ENCODE measurements around the gene DLG2.

The DLG2 gene

DNA sequence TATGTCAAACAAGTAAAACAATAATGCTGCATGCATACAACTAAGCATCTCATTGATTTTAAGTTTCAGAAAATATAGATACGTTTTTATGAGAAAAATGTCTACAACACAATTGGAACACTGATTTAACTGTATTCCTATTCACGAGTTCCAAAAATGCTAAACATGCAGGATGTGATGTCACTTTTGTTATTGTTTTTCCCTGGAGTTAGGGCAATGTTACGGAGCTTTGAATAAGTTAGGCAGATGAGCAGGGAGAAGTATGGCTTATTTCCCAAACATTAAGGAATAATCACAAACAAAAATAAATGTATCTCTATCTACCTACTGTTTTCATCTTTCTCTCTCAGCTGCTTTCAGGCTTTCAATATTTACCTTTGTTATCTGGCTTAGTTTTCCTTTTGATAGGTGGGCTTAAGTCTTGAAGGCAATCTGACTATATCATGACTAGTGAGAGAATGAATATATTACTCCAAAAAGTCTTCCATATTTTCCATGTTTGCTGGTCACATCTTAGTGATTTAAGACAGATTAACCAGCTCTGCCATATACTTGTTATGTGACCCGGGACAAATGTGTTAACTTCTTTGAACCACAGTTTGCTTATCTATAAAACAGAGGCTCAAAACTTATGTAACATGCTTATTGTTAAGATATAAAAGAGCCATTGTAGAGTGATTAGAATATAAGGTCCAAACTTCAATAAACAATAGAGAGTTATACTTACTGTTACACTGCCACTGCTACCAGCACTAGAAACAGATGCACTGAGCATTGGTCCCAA, 1486.6 kb downstream of the DLG2 start:
- TF ChIP-seq, protein P1, sequence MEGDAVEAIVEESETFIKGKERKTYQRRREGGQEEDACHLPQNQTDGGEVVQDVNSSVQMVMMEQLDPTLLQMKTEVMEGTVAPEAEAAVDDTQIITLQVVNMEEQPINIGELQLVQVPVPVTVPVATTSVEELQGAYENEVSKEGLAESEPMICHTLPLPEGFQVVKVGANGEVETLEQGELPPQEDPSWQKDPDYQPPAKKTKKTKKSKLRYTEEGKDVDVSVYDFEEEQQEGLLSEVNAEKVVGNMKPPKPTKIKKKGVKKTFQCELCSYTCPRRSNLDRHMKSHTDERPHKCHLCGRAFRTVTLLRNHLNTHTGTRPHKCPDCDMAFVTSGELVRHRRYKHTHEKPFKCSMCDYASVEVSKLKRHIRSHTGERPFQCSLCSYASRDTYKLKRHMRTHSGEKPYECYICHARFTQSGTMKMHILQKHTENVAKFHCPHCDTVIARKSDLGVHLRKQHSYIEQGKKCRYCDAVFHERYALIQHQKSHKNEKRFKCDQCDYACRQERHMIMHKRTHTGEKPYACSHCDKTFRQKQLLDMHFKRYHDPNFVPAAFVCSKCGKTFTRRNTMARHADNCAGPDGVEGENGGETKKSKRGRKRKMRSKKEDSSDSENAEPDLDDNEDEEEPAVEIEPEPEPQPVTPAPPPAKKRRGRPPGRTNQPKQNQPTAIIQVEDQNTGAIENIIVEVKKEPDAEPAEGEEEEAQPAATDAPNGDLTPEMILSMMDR (IDR thresholded peaks at IDR 0.05; ENCODE audit: insufficient read depth, low read depth, low read length, missing control alignments): no peak
- no peak overlapping the region for H3K4me3 ChIP-seq (ENCODE audit: low read length)
- no peak for DNase-seq (ENCODE audit: low read depth)

DNA sequence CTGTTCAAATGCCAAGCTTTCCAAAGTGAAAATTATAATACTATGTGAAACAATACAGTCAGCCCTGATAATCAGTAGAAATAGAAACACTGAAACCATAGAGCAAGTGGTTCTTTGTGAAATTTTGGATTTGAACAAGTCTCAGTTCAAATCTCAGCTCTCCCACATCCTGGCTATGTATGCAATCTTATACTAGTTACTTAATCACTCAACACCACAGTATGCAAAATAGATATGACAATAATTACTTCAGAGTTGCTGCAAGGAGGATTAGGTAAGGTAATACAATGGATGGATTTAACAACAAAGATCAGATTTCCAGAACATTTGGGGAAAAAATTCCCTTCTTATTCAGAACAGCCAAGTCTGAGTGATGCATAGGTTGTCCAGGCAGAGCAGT, 1489.2 kb downstream of the DLG2 start:
- no peak overlapping the region for H3K4me3 ChIP-seq (ENCODE audit: low read length)
- TF ChIP-seq, protein P1 (IDR thresholded peaks at IDR 0.05; ENCODE audit: insufficient read depth, low read depth, low read length, missing control alignments): no peak
- DNase-seq (ENCODE audit: low read depth): no peak

DNA sequence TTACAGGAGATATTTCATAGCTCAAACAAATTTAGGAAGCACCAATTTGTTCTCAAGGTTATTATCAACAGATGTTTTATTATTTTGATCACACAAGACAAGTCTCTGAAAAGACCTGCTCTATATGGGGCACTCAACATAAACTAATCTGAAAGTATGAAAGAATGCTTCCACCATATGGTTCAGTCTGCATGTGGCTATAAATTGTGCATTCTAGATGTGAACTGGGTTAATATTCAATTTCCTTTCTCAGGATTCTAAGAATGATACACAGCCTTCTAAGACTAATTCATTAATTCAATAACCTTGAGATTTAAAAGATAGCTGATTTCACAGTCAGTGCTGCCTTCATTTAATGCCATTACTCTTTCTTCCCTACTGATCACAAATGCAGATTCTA, 1489.6 kb downstream of the DLG2 start:
- TF ChIP-seq, protein P1 (IDR thresholded peaks at IDR 0.05; ENCODE audit: insufficient read depth, low read depth, low read length, missing control alignments): no peak
- no peak for DNase-seq (ENCODE audit: low read depth)

GRCh38 chr11:84136926-84137325, 1490.2 kb downstream of the DLG2 start:
- DNase-seq (ENCODE audit: low read depth): no peak

More for the DNA sequence above, 1489.6 kb downstream of the DLG2 start:
- H3K4me3 ChIP-seq (ENCODE audit: low read length): no peak overlapping the region

GRCh38 chr11:84130646-84131427, 1496.3 kb downstream of the DLG2 start:
- no peak overlapping the region for H3K4me3 ChIP-seq (ENCODE audit: low read length)
- peak; percentile 31 for DNase-seq (ENCODE audit: low read depth)

More at GRCh38 chr11:84136926-84137325, 1490.2 kb downstream of the DLG2 start:
- TF ChIP-seq, protein P1 (IDR thresholded peaks at IDR 0.05; ENCODE audit: insufficient read depth, low read depth, low read length, missing control alignments): no peak
- H3K4me3 ChIP-seq (ENCODE audit: low read length): no peak overlapping the region

GRCh38 chr11:84129961-84130576, 1497.1 kb downstream of the DLG2 start:
- no peak overlapping the region for H3K4me3 ChIP-seq (ENCODE audit: low read length)
- no peak for DNase-seq (ENCODE audit: low read depth)
- TF ChIP-seq, protein P1 (IDR thresholded peaks at IDR 0.05; ENCODE audit: insufficient read depth, low read depth, low read length, missing control alignments): no peak

More at GRCh38 chr11:84130646-84131427, 1496.3 kb downstream of the DLG2 start:
- TF ChIP-seq, protein P1 (IDR thresholded peaks at IDR 0.05; ENCODE audit: insufficient read depth, low read depth, low read length, missing control alignments): no peak

All from epithelial cell of esophagus (primary cell).